H9 (cell line): ENCODE measurements around the gene ZFP36L1. TPM values are rescaled to one million over a fixed set of nuclear protein-coding genes. Genes with fewer than 3 reads are reported as not detected.

Source experiments
- DNase-seq: peaks from one replicate; pipeline ENCODE4 v3.0.0-alpha.2; 2017
- H2AFZ ChIP-seq: one replicate; pipeline ENCODE4 v1.6.1; 2013; ENCODE audit warnings: mild to moderate bottlenecking, low read length, control low read depth, moderate library complexity
- H2AK5ac ChIP-seq: 2 replicates; pipeline ENCODE4 v1.6.1; 2013; ENCODE audit warnings: low read length, control low read depth, mixed read lengths; ENCODE audit not compliant: insufficient read length
- H2BK120ac ChIP-seq: one replicate; pipeline ENCODE4 v1.6.1; 2013; ENCODE audit warnings: low read depth, mild to moderate bottlenecking, low read length, control low read depth, inconsistent platforms; ENCODE audit not compliant: poor library complexity, severe bottlenecking
- H2BK12ac ChIP-seq: 2 replicates; pipeline ENCODE4 v1.6.1; 2013; ENCODE audit warnings: low read length, control low read depth, mixed read lengths, low read depth; ENCODE audit not compliant: insufficient read length
- H2BK15ac ChIP-seq: 2 replicates; pipeline ENCODE4 v1.6.1; 2013; ENCODE audit warnings: low read depth, low read length, control low read depth
- H2BK20ac ChIP-seq: one replicate; pipeline ENCODE4 v1.6.1; 2013; ENCODE audit warnings: low read depth, mild to moderate bottlenecking, low read length, control low read depth, inconsistent platforms; ENCODE audit not compliant: poor library complexity, severe bottlenecking
- H2BK5ac ChIP-seq: 2 replicates; pipeline ENCODE4 v1.6.1; 2013; ENCODE audit warnings: low read length, control low read depth, mixed read lengths; ENCODE audit not compliant: insufficient read length
- H3K14ac ChIP-seq: 2 replicates; pipeline ENCODE4 v1.6.1; 2013; ENCODE audit warnings: low read length, control low read depth; ENCODE audit not compliant: insufficient read depth
- H3K18ac ChIP-seq: 2 replicates; pipeline ENCODE4 v1.6.1; 2013; ENCODE audit warnings: low read depth, mild to moderate bottlenecking, mixed read lengths, low read length, control low read depth; ENCODE audit not compliant: insufficient read length
- H3K23ac ChIP-seq: 2 replicates; pipeline ENCODE4 v1.6.1; 2013; ENCODE audit warnings: low read length, control low read depth, mixed read lengths, low read depth; ENCODE audit not compliant: insufficient read length
- H3K23me2 ChIP-seq: 2 replicates; pipeline ENCODE4 v1.6.1; 2013; ENCODE audit warnings: low read depth, mild to moderate bottlenecking, mixed read lengths, low read length, control low read depth; ENCODE audit not compliant: insufficient read length, poor library complexity, severe bottlenecking
- H3K27ac ChIP-seq: 2 replicates; pipeline ENCODE4 v1.5.1; 2013; ENCODE audit warnings: low read length, control low read depth, mixed read lengths, low read depth; ENCODE audit not compliant: insufficient read length
- H3K27me3 ChIP-seq: 2 replicates; pipeline ENCODE4 v1.6.1; 2013; ENCODE audit warnings: low read length, control low read depth, inconsistent platforms; ENCODE audit not compliant: insufficient read depth
- H3K4ac ChIP-seq: 2 replicates; pipeline ENCODE4 v1.6.1; 2013; ENCODE audit warnings: low read depth, mild to moderate bottlenecking, control low read depth, inconsistent platforms, low read length, moderate library complexity
- H3K4me1 ChIP-seq: 2 replicates; pipeline ENCODE4 v1.6.1; 2013; ENCODE audit warnings: low read length, control low read depth, inconsistent platforms; ENCODE audit not compliant: insufficient read depth
- H3K4me2 ChIP-seq: 2 replicates; pipeline ENCODE4 v1.6.1; 2013; ENCODE audit warnings: low read length, control low read depth, mixed read lengths; ENCODE audit not compliant: insufficient read length, insufficient read depth
- H3K56ac ChIP-seq: 2 replicates; pipeline ENCODE4 v1.6.1; 2013; ENCODE audit warnings: low read depth, mild to moderate bottlenecking, mixed read lengths, low read length, control low read depth; ENCODE audit not compliant: insufficient read length
- H3K79me1 ChIP-seq: 2 replicates; pipeline ENCODE4 v1.6.1; 2013; ENCODE audit warnings: low read depth, mild to moderate bottlenecking, moderate library complexity, low read length, control low read depth, inconsistent platforms; ENCODE audit not compliant: insufficient read depth, poor library complexity, severe bottlenecking
- H3K79me2 ChIP-seq: 2 replicates; pipeline ENCODE4 v1.6.1; 2013; ENCODE audit warnings: low read length, control low read depth, inconsistent platforms; ENCODE audit not compliant: insufficient read depth
- H3K9ac ChIP-seq: 2 replicates; pipeline ENCODE4 v1.6.1; 2013; ENCODE audit warnings: low read length, control low read depth, mixed read lengths; ENCODE audit not compliant: insufficient read length; ENCODE audit errors: extremely low read depth
- H3K9me3 ChIP-seq: one replicate; pipeline ENCODE4 v1.6.1; 2013; ENCODE audit warnings: low read depth, low read length, inconsistent platforms; ENCODE audit not compliant: control insufficient read depth
- H3T11ph ChIP-seq: one replicate; pipeline ENCODE4 v1.6.1; 2013; ENCODE audit warnings: mild to moderate bottlenecking, low read length, control low read depth, inconsistent platforms
- H4K20me1 ChIP-seq: one replicate; pipeline ENCODE4 v1.6.1; 2013; ENCODE audit not compliant: control insufficient read depth, insufficient read length, insufficient read depth
- H4K5ac ChIP-seq: 2 replicates; pipeline ENCODE4 v1.6.1; 2013; ENCODE audit warnings: low read depth, mild to moderate bottlenecking, mixed read lengths, low read length, control low read depth; ENCODE audit not compliant: insufficient read length
- H4K8ac ChIP-seq: replicated peaks from 2 replicates; pipeline ENCODE4 v1.6.1; 2013; ENCODE audit warnings: low read length, control low read depth, mixed read lengths, low read depth; ENCODE audit not compliant: insufficient read length
- H4K91ac ChIP-seq: 2 replicates; pipeline ENCODE4 v1.6.1; 2013; ENCODE audit warnings: low read depth, mild to moderate bottlenecking, moderate library complexity, mixed read lengths, low read length, control low read depth; ENCODE audit not compliant: insufficient read length
- H3K27ac Mint-ChIP-seq, 3 experiments: 2 replicates in 2 of 3; 3 replicates in 1 of 3; pipeline ENCODE4 v1.8.0; 2020 to 2021; ENCODE audit warnings: mixed read lengths in 3 of 3, mild to moderate bottlenecking in 1 of 3, moderate library complexity in 1 of 3
- H3K27me3 Mint-ChIP-seq: 2 replicates; pipeline ENCODE4 v1.8.0; 2021; ENCODE audit warnings: low read depth, mild to moderate bottlenecking, moderate library complexity, mixed read lengths
- H3K36me3 Mint-ChIP-seq, 3 experiments: 2 replicates in 2 of 3; 3 replicates in 1 of 3; pipeline ENCODE4 v1.8.0; 2020 to 2021; ENCODE audit warnings: low read depth in 3 of 3, mixed read lengths in 3 of 3; ENCODE audit not compliant: insufficient read depth in 1 of 3
- H3K4me1 Mint-ChIP-seq, 2 experiments: 2 replicates each; pipeline ENCODE4 v1.8.0; 2020; ENCODE audit warnings: mixed read lengths in 2 of 2
- H3K4me3 Mint-ChIP-seq, 2 experiments: 2 replicates in 1 of 2; 3 replicates in 1 of 2; pipeline ENCODE4 v1.8.0; 2020 to 2021; ENCODE audit warnings: mild to moderate bottlenecking in 2 of 2, mixed read lengths in 2 of 2, moderate library complexity in 1 of 2
- H3K9me3 Mint-ChIP-seq, 2 experiments: 2 replicates in 1 of 2; 3 replicates in 1 of 2; pipeline ENCODE4 v1.8.0; 2020; ENCODE audit warnings: mild to moderate bottlenecking in 2 of 2, mixed read lengths in 2 of 2, moderate library complexity in 1 of 2
- WGBS: extraction: QIAGEN DNeasy Blood & Tissue Kit; methylation state at CpG from one replicate; pipeline ENCODE4 v1.1.7; 2013; ENCODE audit warnings: missing lambda C conversion rate, low lambda C conversion rate, mixed read lengths; ENCODE audit not compliant: insufficient read length; ENCODE audit errors: extremely low coverage; 5-methylcytosine and 5-hydroxymethylcytosine counted together
- total RNA-seq: library from RNA; stranded (reverse); gene quantifications from 2 replicates; pipeline ENCODE4 v1.2.1, GENCODE V29; 2021
- TF ChIP-seq, protein P1 (sequence below): fragments of 200-600 bp; sonication (generic); conservative IDR thresholded peaks from 3 replicates; pipeline ENCODE4 v1.8.0; 2021; ENCODE audit warnings: antibody characterized with exemption, mild to moderate bottlenecking

Gene ZFP36L1
- total RNA-seq, 1 experiment from 2014 or later: 109 TPM

DNA sequence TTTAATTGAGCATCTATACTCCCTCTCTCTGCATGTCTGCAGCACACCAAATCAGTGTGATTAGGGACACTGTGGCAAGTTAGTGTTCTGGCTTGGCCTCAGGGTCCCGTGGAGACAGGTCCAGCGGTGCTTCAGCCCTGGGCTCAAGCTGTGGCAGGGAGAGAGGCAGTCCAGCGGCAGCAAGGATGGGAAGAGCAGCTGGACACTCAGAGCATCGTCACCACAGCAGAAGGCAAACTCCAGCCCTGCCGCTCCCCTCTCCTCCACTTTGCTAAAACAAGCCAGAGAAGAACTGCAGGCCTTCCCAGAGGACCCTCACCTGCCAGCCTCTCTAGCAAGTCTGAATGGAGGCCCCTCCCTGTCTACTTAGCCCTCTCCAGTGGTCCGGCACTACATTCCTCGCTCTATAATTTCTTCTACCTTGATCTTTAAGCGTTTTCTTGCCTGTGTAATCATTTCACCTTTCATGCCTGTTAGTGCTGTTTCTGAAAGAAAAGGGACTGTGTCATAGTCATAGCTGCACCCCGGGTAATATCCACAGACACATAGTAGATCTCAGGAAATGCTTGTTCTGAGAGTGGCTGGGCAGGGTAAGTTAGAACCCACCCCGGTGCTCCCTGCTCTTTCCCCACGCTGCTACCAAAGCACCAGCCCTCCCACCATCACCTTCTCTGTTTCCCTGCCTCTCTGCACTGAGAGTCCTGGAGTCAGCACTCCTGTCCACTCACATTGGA, 22.1 kb downstream of the ZFP36L1 start:
- Histone ChIP-seq H4K91ac (no peak overlapping the region), H2BK120ac (no peak overlapping the region), H4K20me1 (no peaks in the 10 kb centered on the region), H2BK12ac (no peak overlapping the region), H3K4ac (no peak overlapping the region), H3K9ac (no peak overlapping the region), H3K23ac (no peak overlapping the region), H2BK5ac (no peak overlapping the region), H3K14ac (no peak overlapping the region), H3K27me3 (no peaks in the 10 kb centered on the region), H3K4me2 (no peak overlapping the region), H3K79me2 (no peaks in the 10 kb centered on the region), H3K4me1 (no peaks in the 10 kb centered on the region), H3K23me2 (no peaks in the 10 kb centered on the region), H3K18ac (no peak overlapping the region), H2AFZ (no peak overlapping the region), H2BK15ac (no peak overlapping the region), H4K5ac (no peak overlapping the region), H3K27ac (no peak overlapping the region), H2AK5ac (no peak overlapping the region), H4K8ac (no peak overlapping the region), H3K9me3 (no peaks in the 10 kb centered on the region), H2BK20ac (no peak overlapping the region), H3K56ac (no peak overlapping the region), H3K79me1 (no peaks in the 10 kb centered on the region), H3T11ph (no peak overlapping the region)
- H3K9me3 Mint-ChIP-seq: no peaks in the 10 kb centered on the region
- no peak for DNase-seq
- no CpG with 5 or more reads among the region's 11 CpGs for WGBS
- TF ChIP-seq, protein P1, sequence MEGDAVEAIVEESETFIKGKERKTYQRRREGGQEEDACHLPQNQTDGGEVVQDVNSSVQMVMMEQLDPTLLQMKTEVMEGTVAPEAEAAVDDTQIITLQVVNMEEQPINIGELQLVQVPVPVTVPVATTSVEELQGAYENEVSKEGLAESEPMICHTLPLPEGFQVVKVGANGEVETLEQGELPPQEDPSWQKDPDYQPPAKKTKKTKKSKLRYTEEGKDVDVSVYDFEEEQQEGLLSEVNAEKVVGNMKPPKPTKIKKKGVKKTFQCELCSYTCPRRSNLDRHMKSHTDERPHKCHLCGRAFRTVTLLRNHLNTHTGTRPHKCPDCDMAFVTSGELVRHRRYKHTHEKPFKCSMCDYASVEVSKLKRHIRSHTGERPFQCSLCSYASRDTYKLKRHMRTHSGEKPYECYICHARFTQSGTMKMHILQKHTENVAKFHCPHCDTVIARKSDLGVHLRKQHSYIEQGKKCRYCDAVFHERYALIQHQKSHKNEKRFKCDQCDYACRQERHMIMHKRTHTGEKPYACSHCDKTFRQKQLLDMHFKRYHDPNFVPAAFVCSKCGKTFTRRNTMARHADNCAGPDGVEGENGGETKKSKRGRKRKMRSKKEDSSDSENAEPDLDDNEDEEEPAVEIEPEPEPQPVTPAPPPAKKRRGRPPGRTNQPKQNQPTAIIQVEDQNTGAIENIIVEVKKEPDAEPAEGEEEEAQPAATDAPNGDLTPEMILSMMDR: no peak
- H3K4me1 Mint-ChIP-seq: peaks cover 8 to 17% of the 10 kb centered on the region in 2 experiments
- peaks cover 5% of the 10 kb centered on the region for H3K27me3 Mint-ChIP-seq
- H3K36me3 Mint-ChIP-seq: no peaks in the 10 kb centered on the region; a peak in 1 of 7 replicates
- H3K4me3 Mint-ChIP-seq: no peak overlapping the region
- no peak overlapping the region for H3K27ac Mint-ChIP-seq
